ENCODE measurements around the gene HMG20B.
A peak's percentile ranks its signal among the peaks of the same experiment; 100 is the strongest.

Gene HMG20B

DNA sequence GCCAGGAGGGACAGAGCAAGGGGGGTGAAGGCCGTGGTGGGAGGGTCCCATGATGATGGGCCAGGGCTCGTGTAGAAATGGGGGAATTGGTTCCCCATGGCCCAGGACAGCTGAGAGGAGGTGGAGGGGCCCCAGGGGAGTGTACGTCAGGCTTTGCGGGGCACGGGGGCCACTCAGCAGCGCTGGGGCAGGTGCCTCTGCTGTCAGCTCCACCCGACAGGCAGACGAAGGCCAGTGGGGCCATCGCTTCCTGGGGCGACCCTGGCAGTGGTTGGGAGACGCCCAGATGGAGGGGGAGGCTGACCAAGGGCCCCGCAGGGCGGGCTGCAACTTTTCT lies 35.7 kb upstream of the HMG20B start:
- DNase-seq (ENCODE audit: low spot score), result no peak

DNA sequence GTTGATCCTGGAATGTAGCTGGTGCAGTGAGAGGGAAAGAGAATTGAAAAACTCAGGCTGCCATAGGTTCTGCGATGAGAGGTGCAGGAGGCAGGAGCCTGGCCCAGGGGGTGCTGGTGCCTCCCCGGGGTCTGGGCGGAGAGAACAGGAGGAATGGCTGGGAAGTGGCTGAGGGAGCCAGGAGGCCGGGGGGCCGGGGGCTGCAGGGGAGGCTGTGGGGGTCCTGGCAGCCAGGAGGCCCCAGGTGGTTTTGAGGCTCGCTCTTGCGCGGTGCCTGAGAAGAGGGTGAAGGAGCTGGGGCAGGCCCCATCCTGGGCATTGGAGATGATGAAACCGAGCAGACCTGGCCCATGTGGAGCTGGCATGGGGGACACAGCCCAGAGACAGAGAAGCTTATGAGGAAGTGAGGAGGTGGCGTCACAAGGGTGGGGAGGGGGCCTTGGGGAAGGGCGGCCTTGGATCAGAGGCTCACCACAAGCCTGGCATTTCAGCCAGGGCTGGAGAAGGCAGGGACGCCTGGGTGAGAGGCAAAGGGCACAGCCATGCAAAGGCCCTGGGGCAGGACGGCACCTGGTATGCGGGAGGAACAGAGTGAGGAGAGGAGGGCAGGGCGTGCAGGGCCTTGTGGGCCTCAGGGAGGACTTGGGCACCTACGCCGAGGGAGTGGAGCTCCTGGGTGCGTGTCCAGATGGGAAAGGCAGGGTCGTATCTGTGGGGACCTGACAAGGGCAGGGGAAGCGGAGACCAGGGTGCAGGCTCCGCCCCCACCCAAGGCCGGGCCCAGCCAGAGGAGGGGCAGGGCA lies 35.1 kb upstream of the HMG20B start:
- DNase-seq (ENCODE audit: low spot score), result no peak

DNA sequence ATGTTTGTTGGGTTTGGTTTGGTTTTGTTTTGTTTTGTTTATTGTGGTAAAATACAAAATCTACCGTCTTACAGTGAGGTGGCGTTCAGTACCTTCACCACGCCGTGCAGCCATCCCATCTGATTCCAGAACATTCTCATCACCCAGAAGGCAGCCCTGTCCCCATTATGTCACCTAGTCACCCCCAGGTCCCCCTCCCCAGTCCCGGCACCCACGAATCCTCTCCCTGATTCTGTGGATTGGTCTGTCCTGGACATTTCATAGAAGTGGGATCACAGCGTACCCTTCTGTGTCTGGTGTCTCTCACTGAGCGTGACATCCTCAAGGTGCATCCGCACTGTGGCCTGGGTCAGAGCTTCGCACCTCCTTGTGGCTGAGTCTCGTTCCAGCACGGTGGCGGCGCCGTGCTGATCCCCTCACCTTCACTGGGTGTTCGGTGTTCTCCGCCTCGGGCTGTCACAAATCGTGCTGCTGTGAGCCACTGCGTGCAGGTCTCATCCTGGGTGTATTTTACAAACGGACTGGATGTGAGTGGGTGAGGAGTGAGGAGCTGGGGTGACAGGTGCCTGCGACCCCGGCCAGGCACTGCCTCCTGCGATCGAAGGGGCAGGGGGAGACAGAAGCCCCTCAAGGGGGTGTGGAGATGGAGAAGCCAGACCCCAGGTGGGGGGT lies 34.4 kb upstream of the HMG20B start:
- DNase-seq (ENCODE audit: low spot score), result no peak

DNA sequence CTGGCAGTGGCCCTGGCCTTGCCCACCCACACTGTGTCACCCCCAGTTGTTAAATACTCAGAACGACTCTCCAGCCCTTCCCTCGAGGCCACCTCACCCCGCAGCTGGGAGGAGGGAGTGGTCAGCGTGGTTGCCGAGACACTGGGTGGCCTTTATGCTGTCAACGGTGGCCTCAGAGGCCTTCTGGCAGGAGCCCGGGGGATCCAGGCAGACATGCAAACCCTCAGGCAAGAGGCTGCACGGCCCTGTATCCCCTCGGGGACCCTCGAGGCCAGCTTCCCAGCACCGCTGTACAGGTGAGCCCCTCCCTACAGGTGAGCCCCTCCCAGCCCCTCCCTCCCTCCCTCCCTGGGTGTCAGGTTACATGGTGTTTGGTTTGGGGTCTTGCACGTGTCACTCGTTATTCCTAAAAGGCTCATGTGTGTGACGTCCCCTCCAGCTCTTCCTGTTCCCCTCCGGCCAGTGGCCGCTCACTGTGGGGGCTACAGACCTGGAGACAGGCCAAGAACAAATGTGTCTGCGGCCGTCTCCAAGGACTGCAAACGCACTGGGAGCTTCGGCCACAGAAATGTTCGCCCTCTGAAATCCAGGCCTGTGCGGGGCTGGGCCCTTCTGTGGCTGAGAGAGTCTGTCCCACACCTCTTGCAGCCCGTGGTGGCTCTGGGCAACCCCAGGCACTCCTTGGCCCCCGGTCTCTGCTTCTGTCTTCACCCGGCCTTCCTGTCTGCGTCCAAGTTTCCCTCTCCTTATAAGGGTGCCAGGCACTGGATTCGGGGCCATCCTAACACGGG lies 33.6 kb upstream of the HMG20B start, which contains the start of gene TEKTIP1:
Gene TEKTIP1, plus strand, starts transcription at position 210 of the 791 bp plus-strand sequence. Its CDS starts 4 bp downstream, at position 214.
- no peak for DNase-seq (ENCODE audit: low spot score)

DNA sequence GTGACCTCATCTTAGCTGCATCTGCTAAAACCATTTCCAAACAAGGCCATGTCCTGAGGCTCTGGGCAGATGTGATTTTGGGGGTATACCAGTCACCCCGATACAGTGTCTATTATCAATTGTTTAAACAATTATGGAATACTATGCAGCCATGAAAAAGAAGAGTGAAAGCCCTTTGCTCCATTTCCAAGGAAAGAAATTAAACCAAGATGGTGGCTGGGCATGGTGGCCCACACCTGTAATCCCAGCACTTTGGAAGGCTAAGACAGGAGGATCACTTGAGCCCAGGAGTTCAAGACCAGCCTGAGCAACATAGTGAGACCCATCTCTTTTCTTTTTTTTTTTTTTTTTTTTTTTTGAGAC lies 33.0 kb upstream of the HMG20B start:
- no peak for DNase-seq (ENCODE audit: low spot score)

DNA sequence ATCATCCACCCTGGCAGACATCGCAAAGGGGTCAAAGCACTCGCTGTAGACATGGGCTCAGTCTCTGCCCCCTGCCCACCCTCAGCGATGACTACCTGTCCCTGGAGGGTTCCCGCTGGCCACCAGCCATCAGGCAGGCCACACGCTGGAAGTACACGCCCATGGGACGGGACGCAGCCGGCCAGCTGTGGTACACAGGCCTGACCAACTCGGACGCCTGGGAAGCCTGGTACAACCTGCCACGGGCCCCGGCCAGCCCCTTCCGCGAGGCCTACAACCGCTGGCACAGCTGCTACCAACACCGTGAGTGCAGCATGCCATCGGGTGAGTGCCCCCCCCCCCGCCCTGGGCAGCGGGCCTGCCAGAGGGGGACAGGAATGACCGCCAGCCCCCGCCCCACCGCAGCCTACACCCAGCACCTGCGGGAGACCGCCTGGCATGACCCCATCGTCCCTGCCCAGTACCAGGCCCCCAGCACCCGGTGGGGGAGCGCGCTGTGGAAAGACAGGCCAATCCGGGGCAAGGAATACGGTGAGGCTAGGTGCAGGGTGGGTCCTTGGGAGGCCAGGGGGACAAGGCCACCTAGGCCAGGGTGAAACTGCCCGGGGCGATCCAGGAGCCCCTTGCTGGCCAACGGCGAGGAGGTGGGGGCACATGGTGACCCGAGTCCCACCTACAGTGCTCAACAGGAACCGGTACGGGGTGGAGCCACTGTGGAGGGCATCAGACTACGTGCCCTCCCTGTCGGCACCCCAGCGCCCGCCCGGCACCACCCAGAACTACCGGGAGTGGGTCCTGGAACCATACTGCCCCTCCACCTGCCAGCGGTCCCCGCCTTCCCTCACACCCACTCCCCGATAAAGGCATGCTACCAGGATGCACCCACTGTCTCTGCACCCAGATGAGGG lies 29.3 kb upstream of the HMG20B start:
- no peak for DNase-seq (ENCODE audit: low spot score)

DNA sequence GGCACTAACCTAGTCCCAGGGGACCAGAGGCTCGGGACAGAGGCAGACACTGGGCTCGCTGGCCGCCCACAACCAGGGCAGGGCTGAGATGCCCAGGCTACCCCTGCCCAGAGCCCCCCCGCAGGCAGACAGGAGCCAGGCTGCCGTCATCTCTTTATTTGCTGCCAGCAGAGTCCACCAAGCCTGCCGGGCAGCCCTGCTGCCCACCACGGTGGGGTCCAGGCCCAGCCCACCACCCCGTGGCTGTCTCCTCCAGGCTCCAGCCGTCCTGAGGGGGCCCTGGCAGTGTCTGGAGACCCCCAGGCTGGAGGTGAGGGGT lies 28.7 kb upstream of the HMG20B start:
- DNase-seq (ENCODE audit: low spot score), result no peak

DNA sequence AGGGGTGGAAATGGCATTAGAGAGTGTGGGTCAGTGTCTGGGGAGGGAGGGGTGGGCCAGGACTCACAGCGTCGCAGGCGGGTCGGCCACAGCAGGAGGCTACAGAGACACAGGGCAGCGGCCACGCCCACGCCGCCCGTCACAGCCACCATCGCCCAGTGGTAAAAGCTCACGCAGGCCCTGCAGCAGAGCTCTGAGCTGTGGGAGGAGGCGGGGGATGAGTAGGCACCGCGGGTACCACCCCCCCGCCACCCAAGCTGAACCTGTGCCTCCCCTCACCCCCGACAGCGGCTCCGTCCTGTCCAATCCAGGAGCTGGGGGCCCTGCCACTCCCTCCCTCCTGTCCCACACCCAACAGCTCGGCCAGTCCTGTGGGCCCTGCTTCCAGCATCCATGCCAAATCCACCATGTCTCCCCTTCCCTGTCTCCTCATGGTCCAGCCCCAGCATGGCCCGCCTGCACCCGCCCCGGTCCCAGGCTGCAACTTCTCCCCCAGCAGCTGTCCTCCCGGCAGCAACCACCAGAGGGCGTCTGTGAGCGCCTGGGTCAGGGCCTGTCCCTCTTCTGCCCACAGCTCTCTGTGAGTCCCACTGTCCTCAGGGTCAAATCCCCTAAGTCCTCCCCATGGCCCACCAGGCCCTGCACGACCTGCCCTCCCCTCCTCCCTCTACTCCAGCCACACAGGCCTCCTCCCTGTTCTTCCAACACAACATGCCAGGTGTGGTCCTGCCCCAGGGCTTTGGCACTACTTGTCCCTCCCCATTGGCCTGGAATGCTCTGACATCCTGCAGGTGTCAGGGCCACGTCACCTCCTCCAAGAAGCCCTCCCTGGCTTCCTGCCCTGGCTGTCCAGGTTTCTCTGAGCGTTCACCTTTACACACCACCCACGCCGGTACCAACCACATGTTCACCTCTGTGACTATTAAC lies 27.7 kb upstream of the HMG20B start:
- DNase-seq (ENCODE audit: low spot score), result peak; percentile 79

DNA sequence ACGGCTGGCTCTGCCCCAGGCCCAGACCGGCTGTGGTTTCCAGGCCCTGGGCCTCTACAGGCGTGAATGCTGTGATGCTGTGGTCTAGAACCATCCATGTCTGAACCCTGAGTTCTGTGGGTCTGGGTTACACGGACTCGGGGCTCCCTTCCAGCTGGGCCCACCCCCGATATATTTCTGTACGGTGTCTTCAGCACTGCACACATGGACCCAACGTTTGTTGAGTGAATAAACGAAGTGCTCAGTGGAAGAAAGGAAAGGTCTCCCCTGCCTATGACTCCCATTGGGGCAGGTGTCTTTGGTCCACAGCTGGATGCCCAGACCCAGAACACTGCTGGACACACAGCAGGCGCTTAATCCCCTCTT lies 27.1 kb upstream of the HMG20B start:
- no peak for DNase-seq (ENCODE audit: low spot score)

DNA sequence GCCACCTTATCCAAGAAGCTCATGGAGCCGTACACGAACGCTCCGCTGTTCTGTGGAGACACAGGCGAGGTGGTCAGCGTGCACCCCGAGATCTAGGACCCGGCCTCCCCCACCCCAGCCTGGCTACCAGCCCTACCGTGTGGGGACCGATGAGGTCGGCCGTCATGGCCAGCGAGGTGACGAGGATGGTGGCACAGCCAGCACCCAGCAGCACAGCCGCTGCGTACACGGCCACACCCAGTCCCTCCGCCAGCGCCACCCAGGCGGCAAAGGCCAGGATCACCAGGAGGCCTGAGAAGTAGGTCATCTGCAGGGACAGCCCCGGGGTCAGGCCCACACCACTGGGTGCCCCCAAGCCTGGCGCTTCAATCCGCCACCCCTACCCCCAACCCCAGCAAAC lies 26.6 kb upstream of the HMG20B start:
- no peak for DNase-seq (ENCODE audit: low spot score)

DNA sequence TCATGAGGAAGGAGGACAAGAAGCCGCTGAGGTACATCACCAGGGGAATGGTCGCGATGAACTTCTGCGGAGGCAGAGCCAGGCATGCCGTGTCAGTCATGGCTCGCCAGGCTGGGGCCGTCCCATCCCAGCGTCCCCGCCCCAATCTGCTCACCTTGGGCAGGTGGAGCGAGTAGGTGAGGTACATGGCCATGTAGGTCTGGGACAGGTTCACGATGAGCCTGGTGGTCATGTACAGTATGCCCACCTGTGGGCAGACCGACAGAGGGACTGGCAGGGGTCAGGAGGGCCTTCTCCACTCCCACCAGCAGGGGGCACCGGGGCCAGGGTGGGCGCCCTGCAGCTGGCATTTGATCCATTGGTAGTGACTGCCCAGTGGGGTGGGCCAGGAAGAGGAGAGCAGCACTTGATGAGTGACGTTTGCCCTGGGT lies 25.4 kb upstream of the HMG20B start:
- DNase-seq (ENCODE audit: low spot score), result peak; percentile 45

DNA sequence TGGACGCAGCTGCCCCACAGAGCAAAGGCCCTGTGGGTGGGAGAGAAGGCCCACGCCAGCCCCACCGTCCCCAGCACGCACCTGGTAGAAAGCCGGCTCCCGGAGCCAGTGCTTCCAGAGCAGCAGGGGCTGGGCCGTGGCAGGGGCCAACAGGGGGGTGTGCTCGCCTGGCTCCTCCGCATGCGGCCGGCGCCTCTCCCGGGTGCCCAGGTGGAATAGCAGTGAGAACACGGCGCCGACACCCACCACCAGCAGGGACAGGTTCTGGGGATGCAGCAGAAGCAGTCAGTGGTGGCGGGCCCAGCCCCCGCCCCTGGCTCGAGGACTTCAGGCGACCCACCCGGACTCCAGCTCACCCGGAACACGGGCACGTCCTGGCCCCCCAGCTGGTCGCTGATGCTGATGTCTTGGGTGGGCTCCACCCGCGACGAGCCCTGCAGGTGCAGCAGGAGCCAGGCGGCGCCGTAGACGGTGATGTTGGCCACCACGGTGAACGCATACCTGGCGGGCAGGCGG lies 24.9 kb upstream of the HMG20B start:
- DNase-seq (ENCODE audit: low spot score), result no peak

DNA sequence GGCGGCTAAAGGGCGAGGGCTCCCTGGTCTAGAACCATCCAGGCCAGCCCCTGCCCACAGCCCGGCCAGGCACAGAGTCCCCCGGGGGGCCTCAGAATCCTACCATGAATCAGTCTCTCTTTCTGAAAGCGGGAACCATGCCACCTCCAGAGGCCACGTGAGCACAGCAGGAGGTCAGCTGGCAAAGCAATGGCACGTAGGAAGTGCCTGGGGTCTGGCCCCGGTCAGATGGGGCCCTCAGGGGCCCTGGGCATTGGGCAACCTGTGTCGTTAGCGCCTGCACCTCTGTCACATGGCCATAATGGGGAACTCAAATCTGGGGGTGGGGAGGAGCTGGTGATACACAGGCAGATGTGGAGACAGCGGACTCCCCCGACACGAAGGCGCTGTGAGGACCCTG lies 24.1 kb upstream of the HMG20B start:
- DNase-seq (ENCODE audit: low spot score), result no peak

DNA sequence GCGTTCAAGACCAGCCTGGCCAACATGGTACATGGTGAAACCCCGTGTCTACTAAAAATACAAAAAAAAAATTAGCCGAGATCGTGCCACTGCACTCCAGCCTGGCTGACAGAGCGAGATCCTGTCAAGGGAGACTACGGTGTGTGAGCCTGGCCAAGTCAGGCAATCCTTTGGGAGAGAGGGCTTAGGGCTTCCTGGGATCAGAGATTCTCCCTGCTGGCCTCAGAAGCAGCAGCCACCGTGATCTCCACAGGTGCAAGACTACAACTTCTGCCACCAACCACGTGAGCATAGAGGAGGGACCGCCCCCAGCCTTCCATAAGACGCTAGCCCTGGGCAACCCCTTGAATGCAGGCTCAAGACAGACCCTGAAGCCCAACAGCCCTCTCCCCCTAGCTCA lies 22.9 kb upstream of the HMG20B start:
- no peak for DNase-seq (ENCODE audit: low spot score)

DNA sequence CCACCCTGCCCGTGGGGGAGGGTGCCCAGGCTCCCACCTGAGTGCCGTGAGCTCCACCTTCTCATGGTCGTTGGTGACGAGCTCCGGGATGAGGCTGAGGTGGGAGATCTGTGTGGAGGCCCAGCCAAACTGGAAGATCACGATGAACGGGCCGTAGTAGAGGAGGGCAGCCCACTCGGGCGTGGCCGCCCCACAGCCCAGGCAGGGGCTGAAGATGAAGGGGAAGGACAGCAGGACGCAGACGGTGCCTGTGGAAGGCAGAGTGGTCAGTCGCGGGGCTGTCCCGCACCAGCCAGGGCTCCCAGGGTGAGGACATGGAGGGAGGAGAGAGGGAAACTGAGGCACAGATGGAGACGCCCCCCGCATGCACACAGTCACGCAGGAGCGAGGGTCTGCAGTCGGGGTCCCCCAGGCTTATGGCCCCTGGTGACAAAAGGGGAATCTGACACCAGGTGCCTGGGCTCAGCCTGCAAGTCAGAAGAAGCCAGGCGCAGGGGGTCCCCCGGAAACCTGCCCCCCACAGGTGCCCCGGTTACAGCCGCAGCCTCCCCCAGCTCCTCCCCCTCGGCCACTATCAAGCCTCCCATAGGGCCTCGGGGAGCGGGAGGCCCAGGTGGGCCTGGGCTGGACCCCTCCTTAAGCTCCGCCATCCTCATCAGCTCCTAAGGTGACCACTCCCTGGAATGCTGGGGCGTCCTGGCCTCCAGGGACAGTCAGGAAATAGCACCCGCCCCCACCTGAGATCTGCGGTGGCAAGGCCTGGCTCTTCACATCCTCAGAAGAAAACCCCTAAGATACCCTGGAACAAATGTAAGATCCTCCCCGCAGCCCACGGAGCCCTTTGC lies 21.6 kb upstream of the HMG20B start:
- no peak for DNase-seq (ENCODE audit: low spot score)

DNA sequence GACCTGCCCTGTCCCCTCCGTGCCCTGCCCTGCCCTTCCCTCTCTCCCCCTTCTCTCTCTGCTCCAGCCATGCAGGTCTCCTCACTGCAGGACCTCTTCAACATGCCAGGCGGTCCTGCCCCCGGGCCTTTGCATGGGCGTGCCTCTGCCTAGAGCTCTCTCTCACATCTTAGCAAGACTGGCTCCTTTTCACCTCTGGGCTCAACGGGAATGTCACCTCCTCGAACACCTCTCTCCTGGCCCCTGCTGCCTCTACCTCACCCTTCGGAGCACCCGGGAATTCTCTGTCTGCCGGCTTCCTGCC lies 21.0 kb upstream of the HMG20B start:
- DNase-seq (ENCODE audit: low spot score), result no peak

DNA sequence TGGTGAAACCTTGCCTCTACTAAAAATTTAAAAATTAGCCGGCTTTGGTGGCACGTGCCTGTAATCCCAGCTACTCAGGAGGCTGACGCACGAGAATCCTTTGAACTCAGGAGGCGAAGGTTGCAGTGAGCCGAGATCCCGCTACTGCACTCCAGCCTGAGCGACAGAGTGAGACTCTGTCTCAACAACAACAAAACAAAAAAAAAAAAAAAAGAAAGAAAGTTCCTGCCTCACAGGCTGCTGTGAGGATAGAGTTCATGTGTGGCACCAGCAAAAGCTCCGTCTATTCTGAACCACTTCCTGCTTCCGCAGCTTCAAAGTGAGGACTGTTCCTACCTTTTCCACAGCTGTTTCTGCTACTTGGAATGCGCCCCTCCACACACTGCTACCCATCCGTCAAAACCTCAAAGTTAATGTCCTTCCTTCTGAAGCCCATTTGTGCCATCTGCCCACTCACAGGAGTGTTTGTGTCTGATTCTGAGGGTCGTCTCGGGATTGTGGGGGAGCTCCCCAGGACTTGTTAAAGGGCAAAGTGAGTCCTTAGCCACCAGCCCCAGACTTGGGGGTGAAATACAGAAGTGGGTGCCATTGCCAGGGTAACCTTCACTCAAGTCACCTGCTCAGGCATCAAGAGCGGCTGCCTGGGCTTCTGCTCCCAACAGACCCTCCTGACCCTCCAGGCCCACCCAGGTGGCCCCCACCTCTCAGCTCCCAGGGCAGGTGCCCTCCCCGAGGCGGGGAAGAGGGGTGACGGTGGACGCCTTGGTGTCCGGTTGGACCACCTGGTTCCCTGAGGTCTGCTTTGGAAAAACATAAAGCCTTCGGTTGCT lies 18.3 kb upstream of the HMG20B start:
- DNase-seq (ENCODE audit: low spot score), result peak; percentile 41

DNA sequence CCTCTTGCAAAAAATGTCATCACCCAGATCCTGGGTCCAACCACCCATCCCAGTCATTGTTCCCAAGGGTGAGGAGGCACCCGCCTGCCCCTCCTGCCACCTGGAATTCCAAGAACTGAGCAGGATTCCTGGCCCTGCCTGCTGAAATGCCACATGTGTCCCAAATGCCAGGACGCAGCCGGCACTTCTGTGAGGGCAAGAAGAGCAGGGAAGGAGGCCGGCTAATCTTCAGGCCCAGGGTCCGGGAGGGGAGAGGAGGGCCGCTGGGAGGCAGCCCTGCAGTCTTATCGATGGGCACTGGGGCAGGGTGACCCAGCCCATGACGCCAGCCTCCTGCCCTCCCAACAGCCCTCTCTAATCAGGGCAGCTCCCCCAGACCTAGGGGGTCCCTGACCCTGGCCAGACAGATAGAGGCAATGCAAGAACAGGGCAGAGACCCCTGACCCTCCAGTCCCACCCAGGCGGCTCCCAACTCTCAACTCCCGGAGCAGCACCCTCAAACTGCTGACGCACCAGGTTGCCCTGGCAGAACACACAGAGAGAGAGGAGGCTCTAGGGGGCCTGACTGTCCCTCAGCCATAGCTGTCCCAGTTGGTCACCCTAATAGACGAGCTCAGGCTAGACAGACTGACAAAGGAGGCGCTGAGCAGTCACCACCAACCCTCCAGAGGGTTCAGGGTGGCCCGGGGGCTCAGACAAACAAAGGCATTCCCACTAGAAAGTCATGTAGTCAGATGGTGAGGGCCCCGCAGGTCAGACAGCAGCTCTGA lies 16.9 kb upstream of the HMG20B start:
- DNase-seq (ENCODE audit: low spot score), result no peak

Data from activated CD4-positive, alpha-beta T cell treated with anti-CD3 and anti-CD28 coated beads, Interleukin-2, Interleukin-4, amounts not matched to agents 100 ng/mL and 50 ng/mL, durations not matched to agents 16 hours and 8 hours (primary cell).